HCT116 (cell line): Measurements from ENCODE around the gene PRAMEF20. TPM values are rescaled to one million over a fixed set of nuclear protein-coding genes. Genes with fewer than 3 reads are reported as not detected.
A peak's percentile ranks its signal among the peaks of the same experiment; 100 is the strongest.

Source experiments
- ATAC-seq: fragments of 200-7000 bp; cut with Tn5 transposase; 2 replicates; pipeline ENCODE4 v1.9.1; 2020; ENCODE audit warnings: mild to moderate bottlenecking, moderate library complexity
- BruUV-seq: library from RNA; stranded (reverse); fragments of 400-500 nt; replicated peaks from 2 replicates; lab custom pipeline; 2021; lab: Mats Ljungman, UMichigan
- CTCF ChIA-PET: fragments of 300-600 bp; sonication (Branson Sonifier 250); formaldehyde crosslinking; loops from one replicate; lab custom pipeline; 2021; ENCODE audit warnings: antibody characterized with exemption; lab: Charles Lee
- POLR2A ChIA-PET: fragments of 300-600, 350-600 bp; sonication (Branson Sonifier 250); formaldehyde crosslinking; loops from one replicate; lab custom pipeline; 2021; ENCODE audit warnings: antibody characterized with exemption; lab: Charles Lee
- RAD21 ChIA-PET, 2 experiments: fragments of 300-600 bp; sonication (Branson Sonifier 250); formaldehyde crosslinking; loops; one replicate each; lab custom pipeline; 2023; ENCODE audit warnings: low total read pairs in 2 of 2; ENCODE audit not compliant: uncharacterized antibody in 2 of 2, unreplicated experiment in 2 of 2, low non-redundant PET in 1 of 2; lab: Charles Lee
- DNase-seq: peaks from one replicate; pipeline ENCODE4 v3.0.0-alpha.2; 2010; ENCODE audit warnings: low read depth, low spot score
- H2AFZ ChIP-seq: fragments of 200-600 bp; shearing (Covaris generic), sonication (generic); 2 replicates; pipeline ENCODE4 v1.6.1; 2017; ENCODE audit warnings: low read depth, mixed run types, mixed read lengths, antibody characterized with exemption, low read length; ENCODE audit not compliant: poor library complexity, severe bottlenecking
- H3K27ac ChIP-seq: 2 replicates; pipeline ENCODE4 v1.5.1; 2012; ENCODE audit warnings: low read depth, low read length
- H3K27me3 ChIP-seq: fragments of 200-600 bp; sonication (generic); 2 replicates; pipeline ENCODE4 v1.6.1; 2016; ENCODE audit warnings: mixed run types, low read length, mixed read lengths; ENCODE audit not compliant: insufficient read depth
- H3K36me3 ChIP-seq, 2 experiments: fragments of 200-500 bp in 1 of 2; fragments of 200-600 bp in 1 of 2; sonication (Bioruptor generic) in 1 of 2; sonication (generic) in 1 of 2; 2 replicates each; pipeline versions ENCODE4 v1.5.1 to v1.6.1; 2014 to 2016; ENCODE audit warnings: low read length in 2 of 2, inconsistent platforms in 1 of 2, mixed read lengths in 1 of 2, mixed run types in 1 of 2; ENCODE audit not compliant: insufficient read depth in 2 of 2, control insufficient read depth in 1 of 2
- H3K4me1 ChIP-seq, 2 experiments: fragments of 200-600 bp in 1 of 2; sonication (generic) in 1 of 2; 2 replicates each; pipeline versions ENCODE4 v1.5.1 to v1.6.1; 2012 to 2017; ENCODE audit warnings: low read length in 2 of 2, inconsistent platforms in 1 of 2, mild to moderate bottlenecking in 1 of 2, mixed read lengths in 1 of 2, mixed run types in 1 of 2, moderate library complexity in 1 of 2; ENCODE audit not compliant: insufficient read depth in 2 of 2, control insufficient read depth in 1 of 2
- H3K4me2 ChIP-seq: fragments of 200-600 bp; sonication (generic); 2 replicates; pipeline ENCODE4 v1.6.1; 2017; ENCODE audit warnings: mixed run types, low read length, mixed read lengths
- H3K4me3 ChIP-seq, 2 experiments: fragments of 200-600 bp in 1 of 2; sonication (generic) in 1 of 2; replicated peaks in 1 of 2; 2 replicates each; pipeline ENCODE4 v1.5.1; 2011 to 2016; ENCODE audit warnings: low read length in 2 of 2, control low read depth in 1 of 2, low read depth in 1 of 2, mild to moderate bottlenecking in 1 of 2, mixed read lengths in 1 of 2, mixed run types in 1 of 2
- H3K79me2 ChIP-seq: fragments of 200-600 bp; sonication (generic); 2 replicates; pipeline ENCODE4 v1.6.1; 2017; ENCODE audit warnings: mild to moderate bottlenecking, mixed run types, low read length, moderate library complexity, mixed read lengths; ENCODE audit not compliant: insufficient read depth
- H3K9ac ChIP-seq: fragments of 200-600 bp; sonication (generic); 2 replicates; pipeline ENCODE4 v1.6.1; 2016; ENCODE audit warnings: low read length, mixed read lengths
- H3K9me2 ChIP-seq: fragments of 200-600 bp; sonication (generic), shearing (Covaris generic); 2 replicates; pipeline ENCODE4 v1.6.1; 2017; ENCODE audit warnings: mixed run types, mild to moderate bottlenecking, moderate library complexity; ENCODE audit not compliant: insufficient read depth
- H3K9me3 ChIP-seq, 2 experiments: fragments of 200-500 bp in 1 of 2; fragments of 200-600 bp in 1 of 2; sonication (Bioruptor generic) in 1 of 2; sonication (generic) in 1 of 2; 2 replicates each; pipeline ENCODE4 v1.6.1; 2014 to 2017; ENCODE audit warnings: low read length in 2 of 2, mixed read lengths in 2 of 2, inconsistent platforms in 1 of 2, low read depth in 1 of 2, mild to moderate bottlenecking in 1 of 2, mixed run types in 1 of 2, moderate library complexity in 1 of 2; ENCODE audit not compliant: control insufficient read depth in 1 of 2, insufficient read depth in 1 of 2
- H4K20me1 ChIP-seq: fragments of 200-600 bp; sonication (generic), shearing (Covaris generic); 2 replicates; pipeline ENCODE4 v1.6.1; 2017; ENCODE audit warnings: mixed run types, mild to moderate bottlenecking, moderate library complexity; ENCODE audit not compliant: insufficient read depth
- CTCF ChIP-seq, 3 experiments: fragments of 200-600 bp in 1 of 3; sonication (generic) in 1 of 3; IDR thresholded peaks in 2 of 3; conservative IDR thresholded peaks in 1 of 3; 2 replicates each; pipeline ENCODE4 v1.5.1; 2012 to 2017; ENCODE audit warnings: low read depth in 2 of 3, low read length in 2 of 3, antibody characterized with exemption in 1 of 3, borderline replicate concordance in 1 of 3, control low read depth in 1 of 3, mild to moderate bottlenecking in 1 of 3, mixed read lengths in 1 of 3, mixed run types in 1 of 3, moderate library complexity in 1 of 3; ENCODE audit not compliant: insufficient read depth in 1 of 3
- EZH2 ChIP-seq: fragments of 200-600 bp; sonication (generic); IDR thresholded peaks from 2 replicates; pipeline ENCODE4 v1.6.1; 2017; ENCODE audit warnings: antibody characterized with exemption, mixed run types
- JUND ChIP-seq: IDR thresholded peaks from 2 replicates; pipeline ENCODE4 v1.6.1; 2012
- RAD21 ChIP-seq: IDR thresholded peaks from 2 replicates; pipeline ENCODE4 v1.6.1; 2012; ENCODE audit warnings: low read depth, mild to moderate bottlenecking
- SIN3A ChIP-seq: IDR thresholded peaks from 2 replicates; pipeline ENCODE4 v1.6.1; 2012; ENCODE audit warnings: low read depth
- SRF ChIP-seq: IDR thresholded peaks from 2 replicates; pipeline ENCODE4 v1.6.1; 2012; ENCODE audit warnings: low read depth
- YY1 ChIP-seq: IDR thresholded peaks from 2 replicates; pipeline ENCODE4 v1.6.1; 2011; ENCODE audit warnings: low read length, low read depth, moderate library complexity, mild to moderate bottlenecking; ENCODE audit not compliant: insufficient replicate concordance; ENCODE audit errors: extremely low read depth
- ZFX ChIP-seq: fragments of 450-650 bp; IDR thresholded peaks from 2 replicates; pipeline ENCODE4 v1.6.1; 2017
- intact Hi-C: fragments of 100-400 bp; cut with micrococcal nuclease; formaldehyde crosslinking; loops from 2 replicates; pipeline ENCODE4 v1.10.0; 2022
- total RNA-seq: library from RNA; stranded (reverse); gene quantifications from one replicate; pipeline ENCODE4 v1.2.1, GENCODE V29; 2021; ENCODE audit not compliant: unreplicated experiment

The PRAMEF20 gene
- total RNA-seq, 1 experiment from 2014 or later, result not detected

DNA sequence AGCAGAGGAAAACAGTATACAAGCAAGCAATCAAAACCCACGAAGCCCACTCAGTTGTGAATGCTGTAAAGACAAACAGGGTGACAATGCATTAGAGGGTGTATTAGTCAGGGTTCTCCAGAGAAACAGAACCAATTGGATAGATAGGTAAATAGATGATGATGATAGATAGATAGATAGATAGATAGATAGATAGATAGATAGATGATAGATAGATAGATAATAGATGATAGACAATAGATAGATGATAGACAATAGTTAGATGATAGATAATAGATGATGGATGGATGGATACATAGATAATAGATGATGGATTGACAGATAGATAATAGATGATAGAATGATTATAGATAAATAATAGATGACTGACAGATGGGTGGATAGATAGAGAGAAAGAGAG lies 55.3 kb downstream of the PRAMEF20 start:
- Histone ChIP-seq H3K9me2 (no peaks in the 10 kb centered on the region), H4K20me1 (no peaks in the 10 kb centered on the region), H3K27me3 (peaks cover 12% of the 10 kb centered on the region; the same call in 1 of the 2 replicates), H3K36me3 (no peaks in the 10 kb centered on the region), H3K79me2 (no peaks in the 10 kb centered on the region), H3K4me3 (no peak overlapping the region), H3K27ac (no peak overlapping the region), H3K9me3 (no peaks in the 10 kb centered on the region), H2AFZ (no peak overlapping the region), H3K4me1 (no peaks in the 10 kb centered on the region), H3K9ac (no peak overlapping the region), H3K4me2 (no peak overlapping the region)
- no peak for TF ChIP-seq CTCF (IDR thresholded peaks at IDR 0.05 in 2 of 3, conservative IDR thresholded peaks at IDR 0.05 in 1 of 3; ENCODE audit: borderline replicate concordance in 1 of 3, insufficient read depth in 1 of 3, low read depth in 2 of 3, low read length in 2 of 3)
- no peak for TF ChIP-seq RAD21
- TF ChIP-seq ZFX, result no peak
- TF ChIP-seq SRF, result no peak
- no peak for TF ChIP-seq YY1
- CTCF ChIA-PET, result no interaction called here
- RAD21 ChIA-PET, result no interaction called here
- POLR2A ChIA-PET, result no interaction called here
- ATAC-seq, result no peak
- no TSS peak for BruUV-seq
- no peak for DNase-seq
- intact Hi-C loops, result no loop called here

DNA sequence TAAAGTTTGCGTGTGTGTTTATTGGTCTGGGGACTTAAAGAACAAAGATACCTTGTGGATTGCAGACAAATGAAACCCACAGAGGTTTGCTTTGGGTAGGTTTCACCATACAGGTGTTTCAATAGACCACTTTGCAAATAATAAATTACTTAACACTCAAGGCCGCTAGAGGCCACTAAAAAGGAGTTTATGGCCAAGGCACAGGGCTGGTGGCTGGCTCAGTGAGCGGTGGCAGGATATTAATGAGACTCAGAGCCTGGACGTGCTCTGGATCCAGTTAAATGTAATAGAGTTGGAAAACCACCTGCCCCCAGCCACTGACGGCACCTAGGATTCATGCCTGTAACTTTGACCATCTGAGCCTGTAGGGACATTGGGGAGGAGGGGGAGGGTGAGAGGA lies 59.1 kb downstream of the PRAMEF20 start:
- peak; percentile 52; the same call in 1 of the 2 replicates for TF ChIP-seq RAD21
- no peak for TF ChIP-seq YY1
- TF ChIP-seq EZH2, result no peak
- no peak for TF ChIP-seq JUND
- TF ChIP-seq SIN3A, result no peak
- TF ChIP-seq CTCF (IDR thresholded peaks at IDR 0.05 in 2 of 3, conservative IDR thresholded peaks at IDR 0.05 in 1 of 3; ENCODE audit: borderline replicate concordance in 1 of 3, insufficient read depth in 1 of 3, low read depth in 2 of 3, low read length in 2 of 3), result peak; percentile 23 to 44 (median 33); a peak in 3 of 6 replicates
- Histone ChIP-seq H4K20me1 (no peaks in the 10 kb centered on the region), H3K9me2 (no peaks in the 10 kb centered on the region), H3K79me2 (no peaks in the 10 kb centered on the region), H3K4me3 (no peak overlapping the region), H3K9ac (no peak overlapping the region), H3K4me1 (no peaks in the 10 kb centered on the region), H3K27ac (no peak overlapping the region), H3K9me3 (no peaks in the 10 kb centered on the region), H3K4me2 (no peak overlapping the region), H3K36me3 (no peaks in the 10 kb centered on the region), H3K27me3 (0 out of 2 replicates have a peak, but pooled peaks cover 3% of the 10 kb centered on the region), H2AFZ (no peak overlapping the region)
- CTCF ChIA-PET, result no interaction called here
- DNase-seq, result no peak
- BruUV-seq, result no TSS peak
- ATAC-seq, result peak; percentile 92
- RAD21 ChIA-PET, result no interaction called here
- intact Hi-C loops, result loop anchor here (1.0 kb wide), 1 partner anchor 75 kb away; no protein-coding TSS in a partner anchor
- POLR2A ChIA-PET, result no interaction called here
